ENCODE data around the gene DMD.

DMD gene

DNA sequence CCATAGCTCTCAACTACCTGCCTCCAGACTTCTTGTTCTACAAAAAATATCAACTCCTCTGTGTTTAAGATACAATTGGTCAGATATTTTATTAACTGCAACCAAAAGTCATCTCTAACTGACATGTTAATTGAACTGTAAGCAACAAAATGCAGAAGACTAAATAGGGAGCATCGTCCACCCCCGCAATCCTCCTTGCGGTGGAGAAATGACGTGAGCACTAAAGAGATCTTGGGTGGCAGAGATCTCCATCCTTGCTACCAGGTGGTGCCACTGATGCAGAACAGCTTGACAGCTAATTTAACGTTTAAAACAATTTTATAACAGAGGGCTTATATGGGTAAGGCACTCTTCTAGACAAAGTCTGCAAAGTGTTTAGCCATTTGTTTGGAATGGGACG is 1975.1 kb downstream of the DMD start:
- H3K79me2 ChIP-seq (ENCODE audit: low read length): peaks cover 87% of the 10 kb centered on the region
- H3K4me3 ChIP-seq (ENCODE audit: low read length): no peak overlapping the region
- H3K27ac ChIP-seq (ENCODE audit: low read length): no peak overlapping the region
- no peak overlapping the region for H2AFZ ChIP-seq (ENCODE audit: low read depth, low read length)
- H3K4me2 ChIP-seq (ENCODE audit: low read length): no peak overlapping the region
- no peaks in the 10 kb centered on the region for H3K9me3 ChIP-seq (ENCODE audit: insufficient read depth, low read length)
- no peaks in the 10 kb centered on the region for H3K27me3 ChIP-seq (ENCODE audit: low read depth, low read length)
- TF ChIP-seq, protein P1, sequence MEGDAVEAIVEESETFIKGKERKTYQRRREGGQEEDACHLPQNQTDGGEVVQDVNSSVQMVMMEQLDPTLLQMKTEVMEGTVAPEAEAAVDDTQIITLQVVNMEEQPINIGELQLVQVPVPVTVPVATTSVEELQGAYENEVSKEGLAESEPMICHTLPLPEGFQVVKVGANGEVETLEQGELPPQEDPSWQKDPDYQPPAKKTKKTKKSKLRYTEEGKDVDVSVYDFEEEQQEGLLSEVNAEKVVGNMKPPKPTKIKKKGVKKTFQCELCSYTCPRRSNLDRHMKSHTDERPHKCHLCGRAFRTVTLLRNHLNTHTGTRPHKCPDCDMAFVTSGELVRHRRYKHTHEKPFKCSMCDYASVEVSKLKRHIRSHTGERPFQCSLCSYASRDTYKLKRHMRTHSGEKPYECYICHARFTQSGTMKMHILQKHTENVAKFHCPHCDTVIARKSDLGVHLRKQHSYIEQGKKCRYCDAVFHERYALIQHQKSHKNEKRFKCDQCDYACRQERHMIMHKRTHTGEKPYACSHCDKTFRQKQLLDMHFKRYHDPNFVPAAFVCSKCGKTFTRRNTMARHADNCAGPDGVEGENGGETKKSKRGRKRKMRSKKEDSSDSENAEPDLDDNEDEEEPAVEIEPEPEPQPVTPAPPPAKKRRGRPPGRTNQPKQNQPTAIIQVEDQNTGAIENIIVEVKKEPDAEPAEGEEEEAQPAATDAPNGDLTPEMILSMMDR (IDR thresholded peaks at IDR 0.05; ENCODE audit: low read depth, low read length): no peak
- no peak for TF ChIP-seq EZH2phosphoT487 (IDR thresholded peaks at IDR 0.05; ENCODE audit: low read depth)
- no peak overlapping the region for H3K9ac ChIP-seq (ENCODE audit: low read length)
- H4K20me1 ChIP-seq (ENCODE audit: insufficient read depth, low read length): peaks cover 3% of the 10 kb centered on the region; the same call in 1 of the 2 replicates
- peaks cover 74% of the 10 kb centered on the region for H3K4me1 ChIP-seq (ENCODE audit: low read length)
- peaks cover 35% of the 10 kb centered on the region for H3K36me3 ChIP-seq (replicated peaks; ENCODE audit: low read depth, low read length)

DNA sequence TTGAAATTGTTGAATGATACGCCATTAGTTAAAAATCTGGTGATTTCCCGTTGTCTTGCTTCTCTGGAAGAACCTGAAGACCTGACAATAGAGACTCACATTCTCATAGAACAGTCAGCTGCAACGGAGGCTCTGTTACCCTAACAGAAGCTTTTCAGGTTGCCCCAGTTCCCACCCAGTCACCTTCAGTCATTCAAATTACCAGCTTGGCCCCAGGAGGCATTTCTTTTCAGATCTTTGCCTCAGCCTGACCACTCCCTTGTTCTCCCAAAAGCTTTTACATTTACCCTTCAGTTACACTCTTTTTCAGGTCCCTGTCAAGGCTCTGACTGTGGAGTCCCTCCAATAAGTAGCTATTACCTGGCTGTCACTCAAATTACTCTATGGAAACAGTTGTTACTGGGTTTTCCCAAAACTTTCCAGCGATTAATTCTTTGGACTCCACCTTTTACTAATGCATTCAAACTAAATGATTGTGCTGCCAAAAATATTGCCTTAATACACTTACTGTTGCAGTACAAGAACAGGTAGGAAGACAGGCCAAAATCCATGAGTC is 1977.3 kb downstream of the DMD start:
- Histone ChIP-seq H3K27me3 (ENCODE audit: low read depth, low read length) (no peaks in the 10 kb centered on the region), H2AFZ (ENCODE audit: low read depth, low read length) (no peak overlapping the region), H3K4me3 (ENCODE audit: low read length) (peak overlapping the region; percentile 26; the same call in 1 of the 2 replicates), H3K9ac (ENCODE audit: low read length) (peak overlapping the region; percentile 25; the same call in 1 of the 2 replicates), H3K79me2 (ENCODE audit: low read length) (peaks cover 84% of the 10 kb centered on the region), H3K4me2 (ENCODE audit: low read length) (peak overlapping the region; percentile 41), H3K36me3 (replicated peaks; ENCODE audit: low read depth, low read length) (peaks cover 33% of the 10 kb centered on the region), H3K27ac (ENCODE audit: low read length) (peak overlapping the region; percentile 26), H3K4me1 (ENCODE audit: low read length) (peaks cover 80% of the 10 kb centered on the region), H3K9me3 (ENCODE audit: insufficient read depth, low read length) (no peaks in the 10 kb centered on the region), H4K20me1 (ENCODE audit: insufficient read depth, low read length) (peaks cover 3% of the 10 kb centered on the region; the same call in 1 of the 2 replicates)
- TF ChIP-seq, protein P1 (IDR thresholded peaks at IDR 0.05; ENCODE audit: low read depth, low read length): no peak

DNA sequence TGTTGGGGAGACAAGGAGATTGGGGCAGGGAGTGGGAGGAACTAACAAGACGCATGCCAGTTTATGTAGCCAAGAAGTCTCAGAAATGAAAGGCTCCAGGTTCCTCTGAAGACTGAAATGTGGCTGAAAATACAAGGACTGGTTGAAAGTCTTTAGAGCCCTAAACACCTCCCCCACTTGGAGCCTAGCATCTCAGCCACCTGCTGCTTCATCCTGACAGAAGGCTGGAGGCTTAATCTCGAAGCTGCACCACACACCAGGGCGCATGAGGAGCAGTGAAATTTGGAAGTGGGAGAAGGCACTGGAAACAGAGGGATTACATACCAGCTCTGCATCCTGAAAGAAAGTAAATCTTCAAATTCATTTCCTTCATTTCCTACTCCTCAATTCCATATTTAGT is 1978.8 kb downstream of the DMD start:
- Histone ChIP-seq H2AFZ (ENCODE audit: low read depth, low read length) (no peak overlapping the region), H3K27ac (ENCODE audit: low read length) (peak overlapping the region; percentile 34), H3K27me3 (ENCODE audit: low read depth, low read length) (no peaks in the 10 kb centered on the region), H4K20me1 (ENCODE audit: insufficient read depth, low read length) (peaks cover 3% of the 10 kb centered on the region; the same call in 1 of the 2 replicates), H3K79me2 (ENCODE audit: low read length) (peaks cover 78% of the 10 kb centered on the region), H3K4me3 (ENCODE audit: low read length) (no peak overlapping the region), H3K4me2 (ENCODE audit: low read length) (peak overlapping the region; percentile 41), H3K9ac (ENCODE audit: low read length) (no peak overlapping the region), H3K9me3 (ENCODE audit: insufficient read depth, low read length) (no peaks in the 10 kb centered on the region), H3K36me3 (replicated peaks; ENCODE audit: low read depth, low read length) (peaks cover 22% of the 10 kb centered on the region), H3K4me1 (ENCODE audit: low read length) (peaks cover 79% of the 10 kb centered on the region)
- no peak for TF ChIP-seq EZH2phosphoT487 (IDR thresholded peaks at IDR 0.05; ENCODE audit: low read depth)
- TF ChIP-seq, protein P1 (IDR thresholded peaks at IDR 0.05; ENCODE audit: low read depth, low read length): no peak

- Histone ChIP-seq H3K27me3 (ENCODE audit: low read depth, low read length) (no peaks in the 10 kb centered on the region), H3K4me1 (ENCODE audit: low read length) (peaks cover 81% of the 10 kb centered on the region), H3K9ac (ENCODE audit: low read length) (peak overlapping the region; percentile 79), H3K4me2 (ENCODE audit: low read length) (peak overlapping the region; percentile 91), H3K4me3 (ENCODE audit: low read length) (peak overlapping the region; percentile 62), H2AFZ (ENCODE audit: low read depth, low read length) (no peak overlapping the region), H3K36me3 (replicated peaks; ENCODE audit: low read depth, low read length) (peaks cover 21% of the 10 kb centered on the region), H4K20me1 (ENCODE audit: insufficient read depth, low read length) (peaks cover 5% of the 10 kb centered on the region; the same call in 1 of the 2 replicates), H3K79me2 (ENCODE audit: low read length) (peaks cover 81% of the 10 kb centered on the region), H3K9me3 (ENCODE audit: insufficient read depth, low read length) (no peaks in the 10 kb centered on the region), H3K27ac (ENCODE audit: low read length) (peak overlapping the region; percentile 100)
- TF ChIP-seq, protein P1 (IDR thresholded peaks at IDR 0.05; ENCODE audit: low read depth, low read length): no peak
- TF ChIP-seq EZH2phosphoT487 (IDR thresholded peaks at IDR 0.05; ENCODE audit: low read depth): no peak
These were observed 1982.4 kb downstream of the DMD start for GRCh38 chrX:31228909-31229308.

Data from OCI-LY3 (cell line).